HS-27A (cell line): Measurements from ENCODE around the gene GPATCH2.
"Not testable (repeated sequence)": the region's sequence is repeated elsewhere in the genome, so short reads cannot be mapped to it uniquely, and the experiment has no call there.

ENCODE experiments used
- DNase-seq: peaks from one replicate; pipeline ENCODE4 v3.0.0-alpha.2; 2012; ENCODE audit warnings: low read depth, missing footprints

The GPATCH2 gene

GRCh38 chr1:217449370-217449769, 181.5 kb downstream of the GPATCH2 start:
- no peak for DNase-seq

GRCh38 chr1:217443845-217444244, 187.0 kb downstream of the GPATCH2 start:
- DNase-seq: no peak

- no peak for DNase-seq
Observed at GRCh38 chr1:217437376-217437775, 193.5 kb downstream of the GPATCH2 start.

- no peak for DNase-seq
Observed at GRCh38 chr1:217435204-217435603, 195.7 kb downstream of the GPATCH2 start.

- DNase-seq: no peak
Observed at GRCh38 chr1:217433664-217434063, 197.2 kb downstream of the GPATCH2 start.

- no peak for DNase-seq
Observed at GRCh38 chr1:217432339-217432738, 198.6 kb downstream of the GPATCH2 start.

- no peak for DNase-seq
Observed at GRCh38 chr1:217431395-217431794, 199.5 kb downstream of the GPATCH2 start.

GRCh38 chr1:217425422-217425821, 205.5 kb downstream of the GPATCH2 start:
- DNase-seq: no peak

GRCh38 chr1:217419194-217419551, 211.7 kb downstream of the GPATCH2 start:
- DNase-seq: no peak

GRCh38 chr1:217418269-217419193, 212.4 kb downstream of the GPATCH2 start:
- no peak for DNase-seq

- no peak for DNase-seq
Observed at GRCh38 chr1:217417363-217417762, 213.5 kb downstream of the GPATCH2 start.

GRCh38 chr1:217407534-217408001, 223.3 kb downstream of the GPATCH2 start:
- DNase-seq: no peak

GRCh38 chr1:217403026-217403720, 227.7 kb downstream of the GPATCH2 start:
- DNase-seq: no peak

- DNase-seq: no peak
Observed at GRCh38 chr1:217402301-217402700, 228.6 kb downstream of the GPATCH2 start.

GRCh38 chr1:217393896-217394295, 237.0 kb downstream of the GPATCH2 start:
- no peak for DNase-seq

GRCh38 chr1:217392441-217392840, 238.4 kb downstream of the GPATCH2 start:
- DNase-seq: no peak

GRCh38 chr1:217389895-217390294, 241.0 kb downstream of the GPATCH2 start:
- no peak for DNase-seq

- no peak for DNase-seq
Observed at GRCh38 chr1:217388522-217389065, 242.3 kb downstream of the GPATCH2 start.

- DNase-seq: not testable (repeated sequence)
Observed at GRCh38 chr1:217381773-217382172, 249.1 kb downstream of the GPATCH2 start.

- not testable (repeated sequence) for DNase-seq
Observed at GRCh38 chr1:217379804-217380203, 251.1 kb downstream of the GPATCH2 start.

- DNase-seq: no peak
Observed at GRCh38 chr1:217379336-217379735, 251.6 kb downstream of the GPATCH2 start.
